ENCODE results near the gene MAGOH. TPM values are rescaled to one million over a fixed set of nuclear protein-coding genes. Genes with fewer than 3 reads are reported as not detected.

MAGOH gene
- total and polyA plus RNA-seq, 9 of the 15 experiments (the other 6 are each of a cell fraction or from before 2014, with no cell fraction given) = 102 to 342 (median 135) TPM

- FAIRE-seq = no peak
- H3K36me3 ChIP-seq (ENCODE audit: control insufficient read depth, insufficient read depth, low read length) = peaks cover 83% of the 10 kb centered on the region
- ChIA-PET POLR2A (interaction anchor here (0.5 to 0.8 kb wide), 5 partner anchors 11 to 85 kb away, joined by 3 to 4 read pairs (median 3); no protein-coding TSS in a partner anchor), CTCF (ENCODE audit: low intra/inter-chr PET ratio) (interaction anchor here (0.7 to 5.9 kb wide), 2 partner anchors 112 to 474 kb away, joined by 3 to 123 read pairs; no protein-coding TSS in a partner anchor)
- H4K20me1 ChIP-seq (replicated peaks; ENCODE audit: control insufficient read depth, insufficient read depth, low read length) = peaks cover 8% of the 10 kb centered on the region; the same call in 1 of the 2 replicates
- in situ Hi-C loops (cut with MboI) (no loop called here), intact Hi-C loops (cut with micrococcal nuclease) (no loop called here)
- H3K4me1 ChIP-seq (replicated peaks in 1 of 2; ENCODE audit: control insufficient read depth in 2 of 2, insufficient read depth in 2 of 2, low read length in 2 of 2) = no peaks in the 10 kb centered on the region
- no peak overlapping the region for H3K4me2 ChIP-seq (ENCODE audit: insufficient read depth, low read length)
- ATAC-seq = no peak
- H3K9me3 ChIP-seq (replicated peaks; ENCODE audit: control insufficient read depth, insufficient read depth, low read depth, low read length) = no peaks in the 10 kb centered on the region
- no peaks in the 10 kb centered on the region for H3K79me2 ChIP-seq (ENCODE audit: control insufficient read depth, insufficient read depth, low read length)
- DNase-seq (ENCODE audit: extremely low read depth in 1 of 4, low spot score in 3 of 4) = no peak
- no peaks in the 10 kb centered on the region for H3K27me3 ChIP-seq (ENCODE audit: control insufficient read depth in 2 of 2, insufficient read depth in 2 of 2, low read length in 2 of 2)
- H2AFZ ChIP-seq (ENCODE audit: low read depth, low read length) = no peak overlapping the region
- WGBS (ENCODE audit: insufficient coverage, low coverage, missing lambda C conversion rate) = 84% methylated on average over 8 of the region's 8 CpGs
- H3K4me3 ChIP-seq = no peak overlapping the region
- no TSS peak for BruUV-seq (replicated peaks)
- H3K27ac ChIP-seq (ENCODE audit: extremely low read depth, low read depth, low read length) = no peak overlapping the region
- H3K9ac ChIP-seq (ENCODE audit: insufficient read depth in 1 of 2, low read depth in 2 of 2, low read length in 2 of 2) = peak overlapping the region in 1 of 2 experiments; percentile 47; a peak in 2 of 4 replicates
- H3K9me1 ChIP-seq (ENCODE audit: control insufficient read depth, insufficient read depth, low read length) = no peaks in the 10 kb centered on the region
- no peak for TF ChIP-seq ZKSCAN8 (CRISPR knock-in tag; IDR thresholded peaks at IDR 0.05)
- TF ChIP-seq U2AF1 (optimal IDR thresholded peaks at IDR 0.05; ENCODE audit: low read depth, low read length) = no peak
- TF ChIP-seq YBX1 (IDR thresholded peaks at IDR 0.05) = no peak
- no peak for TF ChIP-seq ZNF695 (CRISPR knock-in tag; IDR thresholded peaks at IDR 0.05)
- no peak for TF ChIP-seq CEBPZ (IDR thresholded peaks at IDR 0.05; ENCODE audit: borderline replicate concordance, low read depth, low read length)
- no peak for TF ChIP-seq HINFP (tag; conservative IDR thresholded peaks at IDR 0.05; ENCODE audit: low read depth)
- no peak for TF ChIP-seq ZNF165 (CRISPR knock-in tag; IDR thresholded peaks at IDR 0.05; ENCODE audit: borderline replicate concordance)
- TF ChIP-seq ARID3A (IDR thresholded peaks at IDR 0.05; ENCODE audit: borderline replicate concordance, low read depth, low read length) = no peak
- no peak for TF ChIP-seq PHB2 (IDR thresholded peaks at IDR 0.05; ENCODE audit: low read depth)
- TF ChIP-seq SP2 (IDR thresholded peaks at IDR 0.05; ENCODE audit: extremely low read depth, low read depth, low read length, poor library complexity, severe bottlenecking) = no peak
- TF ChIP-seq RNF219 (CRISPR knock-in tag; IDR thresholded peaks at IDR 0.05) = no peak
- no peak for TF ChIP-seq PHTF2 (CRISPR knock-in tag; IDR thresholded peaks at IDR 0.05)
These were observed 42.2 kb upstream of the MAGOH start for GRCh38 chr1:53280496-53280895.

Measured in K562 (cell line).